MCF 10A (cell line): ENCODE results near the gene PIP5KL1. TPM values are rescaled to one million over a fixed set of nuclear protein-coding genes. Genes with fewer than 3 reads are reported as not detected.
A peak's percentile ranks its signal among the peaks of the same experiment; 100 is the strongest.

ENCODE experiments used
- BruUV-seq: library from RNA; stranded (reverse); fragments of 400-500 nt; replicated peaks from 2 replicates; lab custom pipeline; 2021; lab: Mats Ljungman, UMichigan
- CTCF ChIA-PET: fragments of 300-600 bp; sonication (Branson Sonifier 250); formaldehyde crosslinking; extraction: SDS; loops from one replicate; lab custom pipeline; 2021; ENCODE audit warnings: antibody characterized with exemption, inconsistent platforms; lab: Yijun Ruan, JAX
- POLR2A ChIA-PET: fragments of 300-600, 350-650 bp; sonication (Branson Sonifier 250); formaldehyde crosslinking; extraction: SDS; loops from one replicate; lab custom pipeline; 2020; ENCODE audit warnings: antibody characterized with exemption, inconsistent platforms; lab: Yijun Ruan, JAX
- DNase-seq: peaks from one replicate; pipeline ENCODE4 v3.0.0-alpha.2; 2018; ENCODE audit not compliant: unreplicated experiment
- H3K27ac Mint-ChIP-seq: one replicate; pipeline ENCODE4 v1.8.0; 2022; ENCODE audit warnings: mild to moderate bottlenecking, low read depth, mixed read lengths; ENCODE audit not compliant: unreplicated experiment
- H3K27me3 Mint-ChIP-seq: one replicate; pipeline ENCODE4 v1.8.0; 2022; ENCODE audit warnings: mixed read lengths; ENCODE audit not compliant: insufficient read depth, unreplicated experiment
- H3K36me3 Mint-ChIP-seq: one replicate; pipeline ENCODE4 v1.8.0; 2022; ENCODE audit warnings: mild to moderate bottlenecking, moderate library complexity, mixed read lengths; ENCODE audit not compliant: insufficient read depth, unreplicated experiment
- H3K4me1 Mint-ChIP-seq: one replicate; pipeline ENCODE4 v1.8.0; 2022; ENCODE audit warnings: mixed read lengths; ENCODE audit not compliant: insufficient read depth, unreplicated experiment
- H3K4me3 Mint-ChIP-seq: one replicate; pipeline ENCODE4 v1.8.0; 2022; ENCODE audit warnings: mild to moderate bottlenecking, moderate library complexity, mixed read lengths; ENCODE audit not compliant: unreplicated experiment
- H3K9me3 Mint-ChIP-seq: one replicate; pipeline ENCODE4 v1.8.0; 2022; ENCODE audit warnings: mixed read lengths; ENCODE audit not compliant: unreplicated experiment
- intact Hi-C: fragments of 100-400 bp; cut with micrococcal nuclease; formaldehyde crosslinking; loops from 2 replicates; pipeline ENCODE4 v1.14.1; 2022
- total RNA-seq: library from RNA; stranded (reverse); gene quantifications from 2 replicates; pipeline ENCODE4 v1.2.3, GENCODE V29; 2022
- TF ChIP-seq, protein P1 (sequence below): fragments of 200-600 bp; IDR thresholded peaks from one replicate; pipeline ENCODE4 v1.8.0; 2022; ENCODE audit warnings: antibody characterized with exemption, mild to moderate bottlenecking; ENCODE audit not compliant: unreplicated experiment

The PIP5KL1 gene
- total RNA-seq, 1 experiment from 2014 or later, result 4.0 TPM

DNA sequence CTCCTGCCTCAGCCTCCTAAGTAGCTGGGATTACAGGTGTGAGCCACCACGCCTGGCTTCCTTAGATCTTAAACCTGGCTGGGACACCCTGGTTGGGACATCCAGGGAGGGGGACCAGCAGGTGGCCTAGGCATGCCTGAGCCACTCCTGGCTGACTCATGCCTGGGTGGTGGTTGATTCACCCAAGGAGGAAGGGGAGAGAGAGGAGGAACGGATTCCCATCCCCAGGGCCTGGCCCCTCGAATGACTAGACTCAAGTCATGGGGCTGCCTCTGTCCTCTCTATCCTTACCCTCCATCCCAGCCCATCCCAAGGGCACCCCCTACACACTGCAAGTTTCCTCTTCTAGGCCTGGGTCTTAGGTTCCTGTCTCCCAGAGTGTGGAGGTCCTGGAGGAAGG is 37.5 kb upstream of the PIP5KL1 start:
- CTCF ChIA-PET, result interaction anchor here (0.6 to 5.1 kb wide), 3 partner anchors 25 to 1692 kb away, joined by 3 to 26 read pairs (median 3); no protein-coding TSS in a partner anchor
- H3K4me3 Mint-ChIP-seq, result peak overlapping the region; percentile 66
- no peaks in the 10 kb centered on the region for H3K27me3 Mint-ChIP-seq
- TF ChIP-seq, protein P1, sequence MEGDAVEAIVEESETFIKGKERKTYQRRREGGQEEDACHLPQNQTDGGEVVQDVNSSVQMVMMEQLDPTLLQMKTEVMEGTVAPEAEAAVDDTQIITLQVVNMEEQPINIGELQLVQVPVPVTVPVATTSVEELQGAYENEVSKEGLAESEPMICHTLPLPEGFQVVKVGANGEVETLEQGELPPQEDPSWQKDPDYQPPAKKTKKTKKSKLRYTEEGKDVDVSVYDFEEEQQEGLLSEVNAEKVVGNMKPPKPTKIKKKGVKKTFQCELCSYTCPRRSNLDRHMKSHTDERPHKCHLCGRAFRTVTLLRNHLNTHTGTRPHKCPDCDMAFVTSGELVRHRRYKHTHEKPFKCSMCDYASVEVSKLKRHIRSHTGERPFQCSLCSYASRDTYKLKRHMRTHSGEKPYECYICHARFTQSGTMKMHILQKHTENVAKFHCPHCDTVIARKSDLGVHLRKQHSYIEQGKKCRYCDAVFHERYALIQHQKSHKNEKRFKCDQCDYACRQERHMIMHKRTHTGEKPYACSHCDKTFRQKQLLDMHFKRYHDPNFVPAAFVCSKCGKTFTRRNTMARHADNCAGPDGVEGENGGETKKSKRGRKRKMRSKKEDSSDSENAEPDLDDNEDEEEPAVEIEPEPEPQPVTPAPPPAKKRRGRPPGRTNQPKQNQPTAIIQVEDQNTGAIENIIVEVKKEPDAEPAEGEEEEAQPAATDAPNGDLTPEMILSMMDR, result no peak
- intact Hi-C loops, result loop anchor here (1.0 kb wide), 1 partner anchor 10 kb away; no protein-coding TSS in a partner anchor
- H3K9me3 Mint-ChIP-seq, result no peaks in the 10 kb centered on the region
- peak overlapping the region; percentile 98 for H3K27ac Mint-ChIP-seq
- peak; percentile 82 for DNase-seq
- peaks cover 55% of the 10 kb centered on the region for H3K4me1 Mint-ChIP-seq
- no TSS peak for BruUV-seq
- POLR2A ChIA-PET, result interaction anchor here (0.6 to 11.1 kb wide), 3 partner anchors 11 to 640 kb away, joined by 4 to 86 read pairs (median 5); partner anchors contain the start of gene EEIG1
- peaks cover 6% of the 10 kb centered on the region for H3K36me3 Mint-ChIP-seq

DNA sequence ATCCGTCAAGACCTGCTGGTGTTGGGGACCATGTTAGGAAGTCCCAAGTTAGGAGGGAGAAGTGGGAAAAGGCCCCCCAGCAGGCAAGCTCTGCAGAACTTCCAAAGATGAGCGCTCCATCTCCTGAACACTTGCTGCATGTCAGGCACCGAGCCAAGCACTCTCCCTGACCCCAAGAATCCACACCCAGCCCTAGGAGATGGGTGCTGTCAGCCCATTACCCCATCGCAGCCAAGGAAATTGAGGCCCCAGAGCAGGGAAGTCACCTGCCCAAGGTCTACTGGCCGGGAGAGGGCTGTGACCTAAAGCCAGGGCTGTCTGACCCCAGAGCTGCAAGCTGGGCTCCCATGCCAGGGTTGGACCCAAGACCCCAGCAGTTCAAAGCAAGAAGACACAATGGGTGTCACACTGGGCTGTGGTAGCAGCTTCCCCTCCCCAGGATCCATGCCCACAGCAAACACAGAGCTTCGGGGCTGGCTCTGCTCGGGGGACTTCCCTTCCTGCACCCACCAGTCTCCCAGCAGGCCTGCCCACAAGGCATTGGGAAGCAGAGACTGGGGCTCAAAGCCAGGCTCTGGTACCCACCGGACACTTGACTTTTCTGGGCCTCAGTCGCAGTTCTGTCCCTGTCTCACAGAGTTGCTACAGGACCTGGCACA is 36.7 kb upstream of the PIP5KL1 start:
- TF ChIP-seq, protein P1, result no peak
- POLR2A ChIA-PET, result interaction anchor here (1.1 to 11.1 kb wide), 2 partner anchors 10 to 11 kb away, joined by 5 to 86 read pairs; partner anchors contain the start of gene EEIG1
- peaks cover 6% of the 10 kb centered on the region for H3K36me3 Mint-ChIP-seq
- CTCF ChIA-PET, result interaction anchor here (0.6 to 5.1 kb wide), 3 partner anchors 25 to 1692 kb away, joined by 3 to 26 read pairs (median 3); no protein-coding TSS in a partner anchor
- no peak overlapping the region for H3K4me3 Mint-ChIP-seq
- BruUV-seq, result no TSS peak
- H3K9me3 Mint-ChIP-seq, result no peaks in the 10 kb centered on the region
- peaks cover 61% of the 10 kb centered on the region for H3K4me1 Mint-ChIP-seq
- intact Hi-C loops, result no loop called here
- no peaks in the 10 kb centered on the region for H3K27me3 Mint-ChIP-seq
- DNase-seq, result no peak
- peak overlapping the region; percentile 98 for H3K27ac Mint-ChIP-seq

DNA sequence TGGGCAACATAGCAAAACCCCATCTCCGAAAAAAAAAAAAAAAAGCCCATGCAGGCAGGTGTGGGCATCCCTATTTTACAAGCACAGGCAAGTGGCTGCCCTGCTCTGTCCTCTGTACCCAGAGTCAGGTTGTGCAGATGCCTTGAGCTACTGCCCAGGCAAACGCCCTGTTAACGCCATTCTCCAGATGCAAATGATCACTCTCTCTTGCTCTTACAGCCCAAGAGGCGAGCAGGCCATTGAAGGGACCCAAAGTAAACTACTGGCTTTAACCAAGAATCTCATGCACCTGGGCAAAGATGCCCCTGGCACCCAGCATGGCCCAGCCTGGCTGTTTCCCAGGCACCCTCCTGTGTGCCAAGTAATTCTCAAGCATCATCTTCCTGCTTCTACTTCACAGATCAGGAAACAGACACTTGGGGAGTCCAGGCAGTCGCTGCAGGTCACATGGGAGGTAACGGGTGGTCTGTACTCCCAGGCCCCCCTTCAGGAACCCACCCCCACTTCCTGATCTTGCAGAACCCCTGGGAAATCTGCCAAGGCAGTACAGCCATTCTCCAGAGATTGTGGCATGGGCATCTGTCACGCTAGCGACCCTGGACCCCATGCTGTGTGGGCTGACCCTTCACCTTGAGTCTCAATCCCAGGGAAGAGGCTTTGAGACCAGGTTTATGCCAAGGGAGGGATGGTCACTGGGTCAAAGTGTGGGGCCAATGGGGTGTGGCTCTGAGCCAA is 36.0 kb upstream of the PIP5KL1 start:
- H3K4me3 Mint-ChIP-seq, result no peak overlapping the region
- BruUV-seq, result no TSS peak

More for the DNA sequence above, 36.0 kb upstream of the PIP5KL1 start:
- TF ChIP-seq, protein P1, result no peak
- Mint-ChIP-seq H3K27ac (peak overlapping the region; percentile 97), H3K9me3 (no peaks in the 10 kb centered on the region), H3K4me1 (peaks cover 64% of the 10 kb centered on the region), H3K36me3 (peaks cover 12% of the 10 kb centered on the region), H3K27me3 (no peaks in the 10 kb centered on the region)
- POLR2A ChIA-PET, result interaction anchor here (0.9 to 11.1 kb wide), 2 partner anchors 12 to 14 kb away, joined by 3 to 86 read pairs; partner anchors contain the start of gene EEIG1
- CTCF ChIA-PET, result interaction anchor here (0.6 to 5.1 kb wide), 3 partner anchors 12 to 24 kb away, joined by 3 to 26 read pairs (median 3); no protein-coding TSS in a partner anchor
- intact Hi-C loops, result no loop called here
- peak; percentile 44 for DNase-seq
